GM23248 (cell line): Measurements from ENCODE around the gene LRP1.

ENCODE experiments used
- EZH2 ChIP-seq: fragments of 200-600 bp; sonication (generic); IDR thresholded peaks from 2 replicates; pipeline ENCODE4 v1.6.1; 2018; ENCODE audit warnings: antibody characterized with exemption, mild to moderate bottlenecking; ENCODE audit not compliant: insufficient read depth, poor library complexity, severe bottlenecking
- EZH2phosphoT487 ChIP-seq: fragments of 200-600 bp; sonication (generic); IDR thresholded peaks from 2 replicates; pipeline ENCODE4 v1.6.1; 2018; ENCODE audit warnings: antibody characterized with exemption, moderate library complexity, mild to moderate bottlenecking, low read depth; ENCODE audit not compliant: insufficient read depth

- TF ChIP-seq EZH2 (no peak), EZH2phosphoT487 (no peak)
Observed at GRCh38 chr12:57185906-57186508, 57.7 kb downstream of the LRP1 start.
